HG03442 (cell line): ENCODE measurements around the gene SH2D4B.
"Not testable (repeated sequence)": the region's sequence is repeated elsewhere in the genome, so short reads cannot be mapped to it uniquely, and the experiment has no call there.

Experiments
- ATAC-seq: cut with Tn5 transposase; IDR thresholded peaks from one replicate; pipeline ENCODE4 v1.9.1; 2021; ENCODE audit warnings: mild to moderate bottlenecking, moderate library complexity; ENCODE audit not compliant: unreplicated experiment

SH2D4B gene

DNA sequence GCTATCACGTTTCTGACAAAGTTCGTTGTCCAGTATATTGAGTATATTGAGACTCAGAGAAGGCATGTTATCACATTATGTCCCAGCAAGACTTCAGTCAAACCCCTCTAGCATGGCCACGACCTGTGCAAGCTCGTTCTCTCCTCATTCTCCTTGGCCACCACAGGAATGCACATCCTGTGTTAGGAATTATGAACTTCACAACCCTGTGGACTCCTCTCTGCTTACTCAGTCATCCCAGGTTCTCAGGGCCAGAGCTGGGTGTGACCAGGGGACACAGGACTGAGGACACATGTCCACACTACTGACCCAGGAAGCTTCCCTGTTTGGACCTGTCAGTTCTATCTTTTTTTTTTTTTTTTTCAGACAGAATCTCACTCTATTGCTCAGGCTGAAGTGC lies 4.4 kb downstream of the SH2D4B start:
- ATAC-seq: no peak

GRCh38 chr10:80542652-80543318 lies 5.1 kb downstream of the SH2D4B start:
- ATAC-seq: no peak

- ATAC-seq: not testable (repeated sequence)
Observed at GRCh38 chr10:80543319-80543672, 5.6 kb downstream of the SH2D4B start.

- ATAC-seq: no peak
Observed at GRCh38 chr10:80544316-80544953, 6.7 kb downstream of the SH2D4B start.

DNA sequence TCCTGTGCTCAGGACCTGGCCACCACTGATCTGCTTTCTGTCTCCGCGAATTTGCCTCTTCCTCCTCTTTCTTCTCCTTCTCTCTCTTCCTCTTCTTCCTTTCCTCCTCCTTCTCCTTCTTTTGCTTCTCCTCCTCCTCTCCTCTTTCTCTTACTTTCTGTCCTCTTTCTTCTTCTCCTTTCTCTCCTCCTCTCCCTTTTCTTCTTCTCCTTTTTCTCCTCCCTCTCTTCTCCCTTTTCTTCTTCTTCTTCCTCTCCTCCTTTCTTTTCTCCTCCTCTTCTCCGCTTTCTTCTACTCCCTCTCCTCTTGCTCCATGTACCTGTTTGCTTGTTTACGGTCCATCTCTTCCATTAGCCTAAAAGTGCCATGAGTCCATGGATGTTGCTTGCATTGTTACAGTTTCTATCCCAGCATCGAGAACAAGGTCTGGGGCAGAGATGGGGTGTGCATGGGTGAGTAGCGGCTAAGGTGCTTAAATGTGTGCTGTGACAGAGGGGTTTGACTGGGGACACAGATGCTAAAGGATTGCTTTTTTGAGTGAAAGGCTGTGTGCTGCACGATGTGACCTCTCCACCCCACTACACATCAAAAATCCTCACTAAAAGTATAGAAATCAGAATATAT lies 7.7 kb downstream of the SH2D4B start:
- ATAC-seq: no peak

DNA sequence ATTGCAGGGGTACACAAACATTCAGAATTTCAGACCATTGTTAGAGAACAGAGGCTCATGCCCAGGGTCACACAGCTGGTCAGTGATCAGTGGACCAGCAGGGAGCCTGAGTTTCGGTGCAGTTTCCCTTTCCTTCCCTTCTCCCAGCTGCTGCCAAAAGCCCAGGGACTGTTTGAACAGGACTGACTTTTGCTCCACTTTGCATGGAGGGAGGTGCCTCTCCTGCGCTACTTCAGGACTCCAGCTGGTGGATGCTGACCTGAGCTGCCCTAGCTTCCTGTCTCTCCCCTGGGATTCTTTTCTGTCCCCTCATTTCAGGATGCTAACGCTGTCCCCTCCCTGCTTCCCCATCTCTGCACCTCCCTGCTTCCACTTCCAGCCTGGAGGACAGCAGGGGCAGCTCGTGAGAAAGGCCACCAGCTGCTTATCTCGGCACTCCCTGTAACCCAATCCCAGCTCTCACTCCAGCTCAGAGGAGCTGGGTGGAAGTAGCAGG lies 14.5 kb downstream of the SH2D4B start:
- ATAC-seq: no peak

- ATAC-seq: no peak
Observed at GRCh38 chr10:80553436-80553835, 15.7 kb downstream of the SH2D4B start.

DNA sequence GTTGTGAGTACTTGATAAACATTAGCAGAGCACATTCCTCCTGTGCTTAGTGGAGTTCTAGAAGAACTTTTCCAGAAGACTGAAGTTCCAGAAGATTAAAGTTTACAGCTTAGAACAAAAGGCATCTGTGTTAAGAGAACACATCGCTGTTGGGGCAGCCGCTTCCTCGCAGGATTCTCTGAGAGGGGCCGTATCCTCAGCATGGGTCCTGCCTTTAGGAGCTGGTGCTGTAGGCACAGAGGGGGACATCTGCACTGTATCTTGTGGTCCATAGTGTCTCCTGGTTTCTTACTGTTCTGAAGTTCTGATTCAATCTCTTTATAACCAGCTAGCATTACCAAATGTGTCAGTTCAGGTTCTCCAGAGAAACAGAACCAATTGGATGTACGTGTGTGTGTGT lies 16.3 kb downstream of the SH2D4B start:
- ATAC-seq: no peak

DNA sequence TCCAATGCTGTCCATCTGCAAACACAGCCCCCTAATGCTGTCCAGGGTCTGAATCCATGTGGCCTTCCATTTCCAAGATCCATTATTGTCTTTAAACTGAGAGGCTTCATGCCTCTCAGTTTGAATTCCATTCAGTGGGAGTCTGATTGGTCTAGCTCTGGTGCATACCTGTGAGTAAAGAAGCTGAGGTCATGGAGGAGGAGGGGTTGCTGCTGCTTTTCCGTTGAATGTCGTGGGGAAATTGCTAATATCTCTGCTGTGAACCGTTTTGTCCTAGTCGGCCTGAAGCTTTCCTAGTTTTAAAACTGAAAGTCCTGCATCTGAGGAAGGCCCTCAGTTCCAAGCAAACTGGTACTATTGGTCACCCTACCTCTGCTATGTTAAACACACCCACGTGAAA lies 17.7 kb downstream of the SH2D4B start:
- no peak for ATAC-seq

GRCh38 chr10:80561950-80562349 lies 24.2 kb downstream of the SH2D4B start:
- ATAC-seq: no peak

DNA sequence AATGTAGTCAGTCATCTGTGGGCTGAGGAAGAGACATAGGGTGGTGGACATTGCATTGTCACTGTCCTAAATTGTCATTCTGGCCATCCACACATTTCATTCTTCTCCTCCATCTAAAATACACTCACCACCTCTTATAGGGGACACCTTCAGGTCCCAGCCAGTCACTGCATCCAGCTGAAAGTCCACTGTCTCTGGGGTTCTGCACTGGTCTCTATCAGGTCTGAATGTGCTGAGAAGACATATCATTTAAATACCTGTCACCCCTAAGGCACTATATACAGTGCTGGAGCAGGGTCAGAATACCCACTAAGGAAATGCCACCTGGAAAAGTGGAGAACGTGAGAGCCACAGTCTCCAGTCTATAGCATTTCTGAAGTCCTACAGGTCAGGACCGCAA lies 29.6 kb downstream of the SH2D4B start:
- ATAC-seq: no peak

DNA sequence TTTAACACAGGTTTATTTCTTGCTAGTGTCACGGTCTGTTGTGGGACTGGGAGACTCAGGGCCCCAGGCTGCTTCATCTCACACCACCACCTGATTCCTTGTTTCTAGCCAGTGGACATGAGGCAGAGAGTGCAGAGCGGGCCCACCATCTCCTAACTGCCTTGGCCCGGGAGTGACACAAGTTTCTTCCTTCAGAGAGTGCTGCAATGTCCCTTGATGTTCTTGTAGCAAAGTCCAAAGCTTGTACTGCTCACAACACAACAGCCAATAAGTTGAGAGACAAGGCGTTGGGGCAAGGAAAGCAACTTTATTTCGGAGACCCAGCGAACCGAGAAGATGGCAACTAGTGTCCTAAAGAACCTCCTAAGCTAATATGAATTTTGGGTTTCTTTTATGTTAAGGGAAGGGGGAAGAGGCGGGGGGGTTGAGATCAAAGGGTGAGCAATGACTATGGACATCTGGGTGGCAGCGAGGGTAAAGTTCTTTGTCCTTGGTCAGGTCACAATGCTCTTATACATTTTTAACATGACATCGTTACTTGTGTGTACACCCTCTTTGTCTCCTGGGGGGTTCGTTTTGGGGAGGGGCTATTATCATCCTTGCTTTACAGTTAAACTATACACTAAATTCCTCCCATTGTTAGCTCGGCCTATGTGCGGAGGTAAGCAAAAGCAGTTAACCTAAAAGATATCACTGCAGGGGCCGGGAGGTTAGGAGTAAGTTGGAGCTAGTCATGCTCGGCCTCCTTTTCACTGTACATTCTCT lies 31.6 kb downstream of the SH2D4B start:
- no peak for ATAC-seq

DNA sequence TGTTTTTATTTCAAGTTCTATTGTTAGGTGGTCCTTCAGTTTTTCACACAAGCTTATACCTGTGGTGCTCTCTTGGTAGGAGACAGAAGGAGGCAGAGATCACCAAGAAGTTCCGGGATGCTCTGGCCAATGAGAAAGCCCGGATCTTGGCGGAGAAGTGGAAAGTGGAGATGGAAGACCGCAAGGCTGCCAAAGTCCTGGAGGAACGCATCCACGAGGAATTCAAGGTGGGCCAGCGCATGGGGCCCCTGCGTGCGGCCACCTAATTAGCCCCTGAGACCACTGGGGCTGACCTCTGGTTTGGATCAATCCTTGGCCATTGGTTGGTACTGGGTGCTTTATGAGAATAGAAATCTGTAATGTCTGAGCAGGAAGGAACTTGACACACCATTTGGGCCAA lies 33.6 kb downstream of the SH2D4B start:
- ATAC-seq: no peak

DNA sequence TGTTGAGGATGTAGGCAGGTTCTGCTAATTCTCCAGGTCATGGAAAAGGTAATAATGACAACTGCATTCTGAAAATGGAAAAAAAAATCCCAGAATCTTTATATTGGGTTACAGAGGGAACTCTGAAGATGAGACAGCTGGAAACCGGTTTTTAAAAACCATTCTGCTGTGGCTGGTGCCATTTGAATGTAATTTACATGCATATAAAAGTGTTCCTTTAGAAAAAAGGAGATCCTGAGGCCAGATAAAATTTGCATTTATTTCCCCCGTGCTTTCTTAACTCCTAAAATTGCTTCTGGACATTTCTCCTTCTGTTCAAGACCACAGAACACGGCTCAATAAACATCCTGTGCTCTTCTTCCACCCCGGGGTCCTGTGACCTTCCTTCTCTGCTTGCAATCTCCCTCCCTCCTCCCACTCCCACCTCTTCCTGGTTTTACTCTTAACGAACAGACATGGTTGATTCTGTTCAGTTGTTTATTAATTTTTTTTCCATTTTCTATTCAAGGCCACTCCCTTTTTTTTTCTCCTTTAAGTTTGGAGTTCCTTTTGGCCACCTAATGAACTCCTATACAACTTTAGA lies 41.6 kb downstream of the SH2D4B start:
- no peak for ATAC-seq

- no peak for ATAC-seq
Observed at GRCh38 chr10:80579849-80580637, 42.3 kb downstream of the SH2D4B start.

DNA sequence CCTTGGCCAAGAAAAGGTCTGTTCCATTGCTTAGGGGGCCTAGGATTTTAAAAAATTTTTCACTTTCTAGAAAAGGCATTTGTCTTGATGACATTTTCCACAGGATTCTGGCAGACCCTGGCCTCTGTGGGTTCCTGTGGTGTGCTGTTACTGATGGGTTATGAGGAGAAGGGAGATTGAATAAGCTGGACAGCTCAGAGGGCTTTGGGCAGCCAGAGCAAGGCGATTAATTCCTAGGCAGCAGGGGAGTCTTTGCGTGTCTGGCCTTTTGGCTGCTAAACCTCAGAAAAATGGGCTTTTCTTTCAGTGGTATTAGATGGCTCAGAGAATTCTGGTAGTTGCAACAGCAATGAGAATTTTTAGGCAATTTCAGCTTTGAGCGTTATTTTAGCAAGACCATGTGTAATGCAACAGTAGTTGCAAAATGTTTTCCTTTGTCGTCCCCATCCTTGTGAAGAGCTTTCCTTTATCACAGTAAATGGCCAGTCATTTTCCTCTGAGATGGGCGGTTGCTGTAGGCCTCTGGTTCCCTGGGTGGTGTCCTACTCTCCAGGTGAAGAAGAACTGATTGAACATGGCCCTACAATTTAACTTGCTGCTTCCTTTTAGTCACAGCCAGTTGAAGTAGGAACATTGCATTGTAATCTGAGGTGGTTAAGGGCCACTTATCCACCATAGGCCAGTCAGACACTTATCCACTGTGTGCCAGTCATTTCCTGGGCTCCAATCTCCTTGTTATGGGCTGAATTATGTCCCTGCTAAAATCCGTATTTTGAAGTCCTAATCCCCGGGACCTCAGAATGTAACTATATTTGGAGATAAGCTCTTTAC lies 43.2 kb downstream of the SH2D4B start:
- ATAC-seq: no peak

DNA sequence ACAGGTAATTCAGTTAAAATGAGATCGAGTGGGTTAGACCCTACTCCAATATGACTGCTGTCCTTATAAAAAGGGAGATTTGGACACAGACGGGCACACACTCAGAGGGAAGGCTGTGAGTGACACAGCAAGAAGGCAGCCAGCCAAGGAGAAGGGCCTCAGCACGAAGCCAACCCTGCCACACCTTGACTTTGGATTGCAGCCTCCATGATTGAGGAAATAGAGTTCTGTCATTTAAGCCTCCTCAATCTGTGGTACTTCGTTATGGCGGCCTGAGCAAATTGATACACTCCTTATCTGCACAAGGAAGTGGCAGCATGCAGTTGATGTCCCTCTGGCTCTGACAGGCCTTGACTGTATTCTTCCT lies 43.8 kb downstream of the SH2D4B start:
- ATAC-seq: no peak

GRCh38 chr10:80582286-80582960 lies 44.7 kb downstream of the SH2D4B start:
- ATAC-seq: no peak

DNA sequence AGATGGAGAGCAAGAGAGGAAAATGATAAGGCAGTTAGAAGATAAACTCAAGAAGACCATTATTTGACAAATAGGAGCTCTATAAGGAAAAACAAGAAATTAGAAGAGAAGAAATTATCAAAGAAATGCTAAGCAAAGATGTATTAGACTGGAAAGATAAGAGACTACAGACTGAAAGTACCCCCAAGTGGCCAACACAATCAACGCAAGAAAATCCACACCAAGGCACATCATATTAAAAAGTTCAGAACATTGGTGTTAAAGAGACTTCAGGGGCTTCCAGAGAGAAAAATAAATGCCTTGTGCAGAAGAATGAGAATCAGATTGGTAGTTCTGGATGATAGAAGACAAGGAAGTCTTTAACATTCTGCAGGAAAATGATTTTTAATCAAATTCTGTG lies 46.0 kb downstream of the SH2D4B start:
- no peak for ATAC-seq
